Dendritic cell treated with granulocyte-macrophage colony-stimulating factor and Interleukin-4, amounts not matched to agents 40 ng/mL and 50 ng/mL, for 4 days (primary cell): ENCODE results near the gene CYBA.
"Not testable (repeated sequence)": the region's sequence is repeated elsewhere in the genome, so short reads cannot be mapped to it uniquely, and the experiment has no call there.

ENCODE experiments used
- H3K27ac Mint-ChIP-seq: one replicate; pipeline ENCODE4 v1.8.0; 2022; ENCODE audit warnings: mild to moderate bottlenecking, mixed read lengths
- H3K27me3 Mint-ChIP-seq: one replicate; pipeline ENCODE4 v1.8.0; 2022; ENCODE audit warnings: mild to moderate bottlenecking, mixed read lengths
- H3K36me3 Mint-ChIP-seq: one replicate; pipeline ENCODE4 v1.8.0; 2022; ENCODE audit warnings: low read depth, mixed read lengths
- H3K4me1 Mint-ChIP-seq: one replicate; pipeline ENCODE4 v1.8.0; 2022; ENCODE audit warnings: low read depth, mixed read lengths
- H3K4me3 Mint-ChIP-seq: one replicate; pipeline ENCODE4 v1.8.0; 2022; ENCODE audit warnings: mild to moderate bottlenecking, moderate library complexity, mixed read lengths
- H3K9me3 Mint-ChIP-seq: one replicate; pipeline ENCODE4 v1.8.0; 2022; ENCODE audit warnings: mixed read lengths
- intact Hi-C: fragments of 100-400 bp; cut with micrococcal nuclease; formaldehyde crosslinking; loops from one replicate; pipeline ENCODE4 v1.15.0; 2022

Gene CYBA

GRCh38 chr16:88681084-88681680, 30.3 kb upstream of the CYBA start:
- Mint-ChIP-seq H3K4me3 (peak overlapping the region; percentile 69), H3K36me3 (peaks cover 66% of the 10 kb centered on the region), H3K27me3 (no peaks in the 10 kb centered on the region), H3K27ac (peak overlapping the region; percentile 98), H3K4me1 (peaks cover 43% of the 10 kb centered on the region), H3K9me3 (no peaks in the 10 kb centered on the region)
- intact Hi-C loops: loop anchor here (10.0 kb wide), 1 partner anchor 46 kb away; the partner anchor contains the start of gene IL17C

GRCh38 chr16:88680554-88681083, 29.8 kb upstream of the CYBA start:
- Mint-ChIP-seq H3K9me3 (no peaks in the 10 kb centered on the region), H3K4me3 (peak overlapping the region; percentile 69), H3K27ac (peak overlapping the region; percentile 98), H3K36me3 (peaks cover 71% of the 10 kb centered on the region), H3K27me3 (no peaks in the 10 kb centered on the region), H3K4me1 (peaks cover 43% of the 10 kb centered on the region)
- intact Hi-C loops: loop anchor here (10.0 kb wide), 1 partner anchor 46 kb away; the partner anchor contains the start of gene IL17C

- intact Hi-C loops: no loop called here
Measured at GRCh38 chr16:88678224-88678979, 27.5 kb upstream of the CYBA start.

DNA sequence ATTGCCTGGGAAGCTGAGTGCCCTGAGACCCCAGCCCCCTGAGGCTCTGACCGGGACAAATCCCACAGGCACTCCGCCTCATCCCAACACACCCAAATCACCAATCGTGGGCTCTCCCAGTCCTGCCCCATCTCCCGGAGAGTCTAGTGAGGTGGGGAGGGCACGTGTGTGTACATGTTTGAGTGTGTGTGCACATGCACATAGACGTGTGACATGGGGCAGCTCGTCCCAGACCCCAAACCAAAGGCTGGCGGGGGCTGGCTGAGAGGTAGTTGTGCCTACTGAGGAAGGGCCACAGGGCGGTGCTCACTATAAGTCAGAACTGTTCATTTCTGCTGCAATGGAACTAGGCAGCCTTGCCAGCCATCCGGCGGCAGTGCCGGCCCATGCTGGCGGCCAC, 26.9 kb upstream of the CYBA start:
- Mint-ChIP-seq H3K9me3 (no peaks in the 10 kb centered on the region), H3K36me3 (peaks cover 82% of the 10 kb centered on the region), H3K4me1 (peaks cover 28% of the 10 kb centered on the region), H3K27ac (no peak overlapping the region), H3K4me3 (no peak overlapping the region), H3K27me3 (no peaks in the 10 kb centered on the region)
- intact Hi-C loops: no loop called here

More at GRCh38 chr16:88678224-88678979, 27.5 kb upstream of the CYBA start:
- Mint-ChIP-seq H3K27me3 (no peaks in the 10 kb centered on the region), H3K4me1 (peaks cover 29% of the 10 kb centered on the region), H3K27ac (no peak overlapping the region), H3K36me3 (peaks cover 82% of the 10 kb centered on the region), H3K4me3 (no peak overlapping the region), H3K9me3 (no peaks in the 10 kb centered on the region)

- Mint-ChIP-seq H3K4me3 (no peak overlapping the region), H3K4me1 (peaks cover 18% of the 10 kb centered on the region), H3K27me3 (no peaks in the 10 kb centered on the region)
Measured at GRCh38 chr16:88676502-88677242, 25.8 kb upstream of the CYBA start.

GRCh38 chr16:88673716-88674379, 23.0 kb upstream of the CYBA start:
- intact Hi-C loops: no loop called here
- no peak overlapping the region for H3K4me3 Mint-ChIP-seq
- peaks cover 10% of the 10 kb centered on the region for H3K4me1 Mint-ChIP-seq
- peaks cover 60% of the 10 kb centered on the region for H3K36me3 Mint-ChIP-seq
- no peaks in the 10 kb centered on the region for H3K9me3 Mint-ChIP-seq
- no peaks in the 10 kb centered on the region for H3K27me3 Mint-ChIP-seq
- peak overlapping the region; percentile 37 for H3K27ac Mint-ChIP-seq

More at GRCh38 chr16:88676502-88677242, 25.8 kb upstream of the CYBA start:
- Mint-ChIP-seq H3K27ac (no peak overlapping the region), H3K36me3 (peaks cover 85% of the 10 kb centered on the region), H3K9me3 (no peaks in the 10 kb centered on the region)
- intact Hi-C loops: no loop called here

GRCh38 chr16:88672776-88673175, 21.9 kb upstream of the CYBA start:
- no peak overlapping the region for H3K27ac Mint-ChIP-seq

GRCh38 chr16:88671806-88672205, 21.0 kb upstream of the CYBA start:
- H3K36me3 Mint-ChIP-seq: peaks cover 48% of the 10 kb centered on the region
- no peaks in the 10 kb centered on the region for H3K27me3 Mint-ChIP-seq
- intact Hi-C loops: no loop called here
- H3K9me3 Mint-ChIP-seq: no peaks in the 10 kb centered on the region
- H3K4me3 Mint-ChIP-seq: no peak overlapping the region
- no peak overlapping the region for H3K27ac Mint-ChIP-seq
- peaks cover 20% of the 10 kb centered on the region for H3K4me1 Mint-ChIP-seq

More at GRCh38 chr16:88672776-88673175, 21.9 kb upstream of the CYBA start:
- H3K4me1 Mint-ChIP-seq: peaks cover 14% of the 10 kb centered on the region
- no peak overlapping the region for H3K4me3 Mint-ChIP-seq
- no peaks in the 10 kb centered on the region for H3K9me3 Mint-ChIP-seq
- intact Hi-C loops: no loop called here
- H3K27me3 Mint-ChIP-seq: no peaks in the 10 kb centered on the region
- H3K36me3 Mint-ChIP-seq: peaks cover 58% of the 10 kb centered on the region

DNA sequence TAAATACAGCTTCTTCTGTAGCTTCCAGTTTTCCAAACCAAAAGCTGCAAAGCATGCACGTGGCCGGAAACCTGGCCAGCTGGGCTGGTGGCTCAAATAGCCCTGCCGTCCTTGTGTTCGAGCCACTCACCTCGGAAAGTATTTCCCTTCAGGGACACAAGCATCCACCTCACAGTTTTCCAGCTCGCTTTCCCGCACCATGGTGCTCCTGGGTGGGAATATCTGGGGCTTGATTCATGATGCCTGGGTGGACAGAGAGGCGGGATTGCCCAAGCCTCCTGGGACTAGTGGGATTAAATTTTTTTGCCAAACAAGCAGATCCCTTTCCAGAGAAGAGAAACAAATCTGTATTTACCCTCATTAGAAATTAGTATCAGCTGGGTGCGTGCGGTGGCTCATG, 19.1 kb upstream of the CYBA start:
- H3K27ac Mint-ChIP-seq: no peak overlapping the region
- no peaks in the 10 kb centered on the region for H3K9me3 Mint-ChIP-seq
- peaks cover 20% of the 10 kb centered on the region for H3K4me1 Mint-ChIP-seq
- peaks cover 45% of the 10 kb centered on the region for H3K36me3 Mint-ChIP-seq
- intact Hi-C loops: no loop called here
- no peak overlapping the region for H3K4me3 Mint-ChIP-seq
- H3K27me3 Mint-ChIP-seq: no peaks in the 10 kb centered on the region

GRCh38 chr16:88669493-88669892, 18.6 kb upstream of the CYBA start:
- intact Hi-C loops, H3K9me3 Mint-ChIP-seq, H3K27me3 Mint-ChIP-seq, H3K4me3 Mint-ChIP-seq, H3K27ac Mint-ChIP-seq: not testable (repeated sequence)
- Mint-ChIP-seq H3K36me3 (peaks cover 40% of the 10 kb centered on the region), H3K4me1 (peaks cover 20% of the 10 kb centered on the region)

GRCh38 chr16:88667461-88667860, 16.6 kb upstream of the CYBA start:
- peaks cover 42% of the 10 kb centered on the region for H3K36me3 Mint-ChIP-seq
- H3K27me3 Mint-ChIP-seq: no peaks in the 10 kb centered on the region
- peaks cover 19% of the 10 kb centered on the region for H3K4me1 Mint-ChIP-seq
- H3K9me3 Mint-ChIP-seq: no peaks in the 10 kb centered on the region
- intact Hi-C loops: no loop called here
- no peak overlapping the region for H3K4me3 Mint-ChIP-seq
- H3K27ac Mint-ChIP-seq: no peak overlapping the region

DNA sequence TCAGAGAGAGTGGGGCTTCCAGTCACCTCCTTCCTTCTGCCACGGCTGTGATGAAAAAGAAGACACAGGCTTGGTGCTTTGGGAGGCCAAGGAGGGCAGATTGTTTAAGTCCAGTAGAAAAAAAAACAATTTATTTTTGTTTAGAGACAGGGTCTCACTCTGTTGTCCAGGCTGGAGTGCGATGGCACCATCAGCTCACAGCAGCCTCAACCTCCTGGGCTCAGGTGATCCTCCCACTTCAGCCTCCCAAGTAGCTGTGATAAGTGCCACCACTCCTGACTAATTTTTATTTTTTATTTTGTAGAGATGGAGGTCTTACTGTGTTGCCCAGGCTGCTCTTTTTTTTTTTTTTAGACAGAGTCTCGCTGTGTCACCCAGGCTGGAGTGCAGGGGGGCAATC, 14.7 kb upstream of the CYBA start:
- peaks cover 37% of the 10 kb centered on the region for H3K36me3 Mint-ChIP-seq
- no peaks in the 10 kb centered on the region for H3K9me3 Mint-ChIP-seq
- intact Hi-C loops: no loop called here
- peaks cover 37% of the 10 kb centered on the region for H3K4me1 Mint-ChIP-seq
- no peak overlapping the region for H3K4me3 Mint-ChIP-seq
- no peak overlapping the region for H3K27ac Mint-ChIP-seq
- peaks cover 2% of the 10 kb centered on the region for H3K27me3 Mint-ChIP-seq

- no peak overlapping the region for H3K27ac Mint-ChIP-seq
- H3K36me3 Mint-ChIP-seq: peaks cover 40% of the 10 kb centered on the region
- intact Hi-C loops: no loop called here
- peaks cover 2% of the 10 kb centered on the region for H3K27me3 Mint-ChIP-seq
- no peaks in the 10 kb centered on the region for H3K9me3 Mint-ChIP-seq
- H3K4me1 Mint-ChIP-seq: peaks cover 41% of the 10 kb centered on the region
- H3K4me3 Mint-ChIP-seq: no peak overlapping the region
Measured at GRCh38 chr16:88665148-88665547, 14.3 kb upstream of the CYBA start.
